GM19468 (cell line): Measurements from ENCODE around the gene INHBB.

Experiments
- ATAC-seq: cut with Tn5 transposase; IDR thresholded peaks from one replicate; pipeline ENCODE4 v1.9.1; 2021; ENCODE audit warnings: mild to moderate bottlenecking, moderate library complexity, moderate number of reproducible peaks; ENCODE audit not compliant: unreplicated experiment; ENCODE audit errors: extremely low read depth

The INHBB gene

GRCh38 chr2:120393456-120393855 lies 47.5 kb downstream of the INHBB start:
- no peak for ATAC-seq

- no peak for ATAC-seq
Observed at GRCh38 chr2:120394764-120395163, 48.8 kb downstream of the INHBB start.

GRCh38 chr2:120395221-120396012 lies 49.5 kb downstream of the INHBB start:
- ATAC-seq = no peak

- no peak for ATAC-seq
Observed at GRCh38 chr2:120396013-120396860, 50.3 kb downstream of the INHBB start.

GRCh38 chr2:120396861-120397811 lies 51.2 kb downstream of the INHBB start:
- ATAC-seq = no peak

GRCh38 chr2:120398051-120398995 lies 52.4 kb downstream of the INHBB start:
- ATAC-seq = no peak

- no peak for ATAC-seq
Observed at GRCh38 chr2:120398996-120399888, 53.3 kb downstream of the INHBB start.

GRCh38 chr2:120399889-120400240 lies 53.9 kb downstream of the INHBB start:
- ATAC-seq = no peak

GRCh38 chr2:120400551-120400950 lies 54.6 kb downstream of the INHBB start:
- no peak for ATAC-seq
